Ishikawa (cell line): ENCODE measurements around the gene STMN3.

Experiments used
- MAX ChIP-seq: IDR thresholded peaks from 2 replicates; pipeline ENCODE4 v1.6.1; 2012
- NFIC ChIP-seq: IDR thresholded peaks from 2 replicates; pipeline ENCODE4 v1.6.1; 2012
- RAD21 ChIP-seq: IDR thresholded peaks from 2 replicates; pipeline ENCODE4 v1.6.1; 2012; ENCODE audit warnings: low read depth
- TCF12 ChIP-seq: IDR thresholded peaks from 2 replicates; pipeline ENCODE4 v1.6.1; 2012; ENCODE audit warnings: low read depth
- TF ChIP-seq, protein P1 (sequence below): IDR thresholded peaks from 2 replicates; pipeline ENCODE4 v1.6.1; 2012; ENCODE audit warnings: low read depth, mild to moderate bottlenecking

GRCh38 chr20:63700199-63701050 is 47.2 kb upstream of the STMN3 start:
- TF ChIP-seq TCF12 = no peak
- TF ChIP-seq, protein P1, sequence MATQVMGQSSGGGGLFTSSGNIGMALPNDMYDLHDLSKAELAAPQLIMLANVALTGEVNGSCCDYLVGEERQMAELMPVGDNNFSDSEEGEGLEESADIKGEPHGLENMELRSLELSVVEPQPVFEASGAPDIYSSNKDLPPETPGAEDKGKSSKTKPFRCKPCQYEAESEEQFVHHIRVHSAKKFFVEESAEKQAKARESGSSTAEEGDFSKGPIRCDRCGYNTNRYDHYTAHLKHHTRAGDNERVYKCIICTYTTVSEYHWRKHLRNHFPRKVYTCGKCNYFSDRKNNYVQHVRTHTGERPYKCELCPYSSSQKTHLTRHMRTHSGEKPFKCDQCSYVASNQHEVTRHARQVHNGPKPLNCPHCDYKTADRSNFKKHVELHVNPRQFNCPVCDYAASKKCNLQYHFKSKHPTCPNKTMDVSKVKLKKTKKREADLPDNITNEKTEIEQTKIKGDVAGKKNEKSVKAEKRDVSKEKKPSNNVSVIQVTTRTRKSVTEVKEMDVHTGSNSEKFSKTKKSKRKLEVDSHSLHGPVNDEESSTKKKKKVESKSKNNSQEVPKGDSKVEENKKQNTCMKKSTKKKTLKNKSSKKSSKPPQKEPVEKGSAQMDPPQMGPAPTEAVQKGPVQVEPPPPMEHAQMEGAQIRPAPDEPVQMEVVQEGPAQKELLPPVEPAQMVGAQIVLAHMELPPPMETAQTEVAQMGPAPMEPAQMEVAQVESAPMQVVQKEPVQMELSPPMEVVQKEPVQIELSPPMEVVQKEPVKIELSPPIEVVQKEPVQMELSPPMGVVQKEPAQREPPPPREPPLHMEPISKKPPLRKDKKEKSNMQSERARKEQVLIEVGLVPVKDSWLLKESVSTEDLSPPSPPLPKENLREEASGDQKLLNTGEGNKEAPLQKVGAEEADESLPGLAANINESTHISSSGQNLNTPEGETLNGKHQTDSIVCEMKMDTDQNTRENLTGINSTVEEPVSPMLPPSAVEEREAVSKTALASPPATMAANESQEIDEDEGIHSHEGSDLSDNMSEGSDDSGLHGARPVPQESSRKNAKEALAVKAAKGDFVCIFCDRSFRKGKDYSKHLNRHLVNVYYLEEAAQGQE = no peak
- TF ChIP-seq NFIC = no peak
- no peak for TF ChIP-seq RAD21
- no peak for TF ChIP-seq MAX
